HCT116 (cell line): ENCODE measurements around the gene ANXA2. TPM values are rescaled to one million over a fixed set of nuclear protein-coding genes. Genes with fewer than 3 reads are reported as not detected.

Experiments used
- ATAC-seq: fragments of 200-7000 bp; cut with Tn5 transposase; 2 replicates; pipeline ENCODE4 v1.9.1; 2020; ENCODE audit warnings: mild to moderate bottlenecking, moderate library complexity
- BruUV-seq: library from RNA; stranded (reverse); fragments of 400-500 nt; replicated peaks from 2 replicates; lab custom pipeline; 2021; lab: Mats Ljungman, UMichigan
- CTCF ChIA-PET: fragments of 300-600 bp; sonication (Branson Sonifier 250); formaldehyde crosslinking; loops from one replicate; lab custom pipeline; 2021; ENCODE audit warnings: antibody characterized with exemption; lab: Charles Lee
- POLR2A ChIA-PET: fragments of 300-600, 350-600 bp; sonication (Branson Sonifier 250); formaldehyde crosslinking; loops from one replicate; lab custom pipeline; 2021; ENCODE audit warnings: antibody characterized with exemption; lab: Charles Lee
- RAD21 ChIA-PET, 2 experiments: fragments of 300-600 bp; sonication (Branson Sonifier 250); formaldehyde crosslinking; loops; one replicate each; lab custom pipeline; 2023; ENCODE audit warnings: low total read pairs in 2 of 2; ENCODE audit not compliant: uncharacterized antibody in 2 of 2, unreplicated experiment in 2 of 2, low non-redundant PET in 1 of 2; lab: Charles Lee
- DNase-seq: peaks from one replicate; pipeline ENCODE4 v3.0.0-alpha.2; 2010; ENCODE audit warnings: low read depth, low spot score
- H2AFZ ChIP-seq: fragments of 200-600 bp; shearing (Covaris generic), sonication (generic); 2 replicates; pipeline ENCODE4 v1.6.1; 2017; ENCODE audit warnings: low read depth, mixed run types, mixed read lengths, antibody characterized with exemption, low read length; ENCODE audit not compliant: poor library complexity, severe bottlenecking
- H3K27ac ChIP-seq: 2 replicates; pipeline ENCODE4 v1.5.1; 2012; ENCODE audit warnings: low read depth, low read length
- H3K27me3 ChIP-seq: fragments of 200-600 bp; sonication (generic); 2 replicates; pipeline ENCODE4 v1.6.1; 2016; ENCODE audit warnings: mixed run types, low read length, mixed read lengths; ENCODE audit not compliant: insufficient read depth
- H3K36me3 ChIP-seq, 2 experiments: fragments of 200-500 bp in 1 of 2; fragments of 200-600 bp in 1 of 2; sonication (Bioruptor generic) in 1 of 2; sonication (generic) in 1 of 2; 2 replicates each; pipeline versions ENCODE4 v1.5.1 to v1.6.1; 2014 to 2016; ENCODE audit warnings: low read length in 2 of 2, inconsistent platforms in 1 of 2, mixed read lengths in 1 of 2, mixed run types in 1 of 2; ENCODE audit not compliant: insufficient read depth in 2 of 2, control insufficient read depth in 1 of 2
- H3K4me1 ChIP-seq, 2 experiments: fragments of 200-600 bp in 1 of 2; sonication (generic) in 1 of 2; 2 replicates each; pipeline versions ENCODE4 v1.5.1 to v1.6.1; 2012 to 2017; ENCODE audit warnings: low read length in 2 of 2, inconsistent platforms in 1 of 2, mild to moderate bottlenecking in 1 of 2, mixed read lengths in 1 of 2, mixed run types in 1 of 2, moderate library complexity in 1 of 2; ENCODE audit not compliant: insufficient read depth in 2 of 2, control insufficient read depth in 1 of 2
- H3K4me2 ChIP-seq: fragments of 200-600 bp; sonication (generic); 2 replicates; pipeline ENCODE4 v1.6.1; 2017; ENCODE audit warnings: mixed run types, low read length, mixed read lengths
- H3K4me3 ChIP-seq, 2 experiments: fragments of 200-600 bp in 1 of 2; sonication (generic) in 1 of 2; replicated peaks in 1 of 2; 2 replicates each; pipeline ENCODE4 v1.5.1; 2011 to 2016; ENCODE audit warnings: low read length in 2 of 2, control low read depth in 1 of 2, low read depth in 1 of 2, mild to moderate bottlenecking in 1 of 2, mixed read lengths in 1 of 2, mixed run types in 1 of 2
- H3K79me2 ChIP-seq: fragments of 200-600 bp; sonication (generic); 2 replicates; pipeline ENCODE4 v1.6.1; 2017; ENCODE audit warnings: mild to moderate bottlenecking, mixed run types, low read length, moderate library complexity, mixed read lengths; ENCODE audit not compliant: insufficient read depth
- H3K9ac ChIP-seq: fragments of 200-600 bp; sonication (generic); 2 replicates; pipeline ENCODE4 v1.6.1; 2016; ENCODE audit warnings: low read length, mixed read lengths
- H3K9me2 ChIP-seq: fragments of 200-600 bp; sonication (generic), shearing (Covaris generic); 2 replicates; pipeline ENCODE4 v1.6.1; 2017; ENCODE audit warnings: mixed run types, mild to moderate bottlenecking, moderate library complexity; ENCODE audit not compliant: insufficient read depth
- H3K9me3 ChIP-seq, 2 experiments: fragments of 200-500 bp in 1 of 2; fragments of 200-600 bp in 1 of 2; sonication (Bioruptor generic) in 1 of 2; sonication (generic) in 1 of 2; 2 replicates each; pipeline ENCODE4 v1.6.1; 2014 to 2017; ENCODE audit warnings: low read length in 2 of 2, mixed read lengths in 2 of 2, inconsistent platforms in 1 of 2, low read depth in 1 of 2, mild to moderate bottlenecking in 1 of 2, mixed run types in 1 of 2, moderate library complexity in 1 of 2; ENCODE audit not compliant: control insufficient read depth in 1 of 2, insufficient read depth in 1 of 2
- H4K20me1 ChIP-seq: fragments of 200-600 bp; sonication (generic), shearing (Covaris generic); 2 replicates; pipeline ENCODE4 v1.6.1; 2017; ENCODE audit warnings: mixed run types, mild to moderate bottlenecking, moderate library complexity; ENCODE audit not compliant: insufficient read depth
- ATF3 ChIP-seq: IDR thresholded peaks from 2 replicates; pipeline ENCODE4 v1.6.1; 2012
- CBX3 ChIP-seq: IDR thresholded peaks from 2 replicates; pipeline ENCODE4 v1.6.1; 2012; ENCODE audit warnings: low read depth
- CEBPB ChIP-seq: IDR thresholded peaks from 2 replicates; pipeline ENCODE4 v1.6.1; 2012; ENCODE audit warnings: low read depth
- CTCF ChIP-seq, 3 experiments: fragments of 200-600 bp in 1 of 3; sonication (generic) in 1 of 3; IDR thresholded peaks in 2 of 3; conservative IDR thresholded peaks in 1 of 3; 2 replicates each; pipeline ENCODE4 v1.5.1; 2012 to 2017; ENCODE audit warnings: low read depth in 2 of 3, low read length in 2 of 3, antibody characterized with exemption in 1 of 3, borderline replicate concordance in 1 of 3, control low read depth in 1 of 3, mild to moderate bottlenecking in 1 of 3, mixed read lengths in 1 of 3, mixed run types in 1 of 3, moderate library complexity in 1 of 3; ENCODE audit not compliant: insufficient read depth in 1 of 3
- EZH2phosphoT487 ChIP-seq: fragments of 200-600 bp; IDR thresholded peaks from 2 replicates; pipeline ENCODE4 v1.6.1; 2018; ENCODE audit warnings: antibody characterized with exemption, borderline replicate concordance
- JUND ChIP-seq: IDR thresholded peaks from 2 replicates; pipeline ENCODE4 v1.6.1; 2012
- MAX ChIP-seq: IDR thresholded peaks from 2 replicates; pipeline ENCODE4 v1.6.1; 2012
- POLR2A ChIP-seq: IDR thresholded peaks from 2 replicates; pipeline ENCODE4 v1.7.0; 2011; ENCODE audit warnings: borderline replicate concordance; ENCODE audit not compliant: insufficient read depth, insufficient read length; ENCODE audit errors: extremely low read depth
- POLR2AphosphoS5 ChIP-seq: IDR thresholded peaks from 2 replicates; pipeline ENCODE4 v1.6.1; 2011; ENCODE audit warnings: mild to moderate bottlenecking, low read depth, low read length, moderate library complexity
- RAD21 ChIP-seq: IDR thresholded peaks from 2 replicates; pipeline ENCODE4 v1.6.1; 2012; ENCODE audit warnings: low read depth, mild to moderate bottlenecking
- REST ChIP-seq: IDR thresholded peaks from 2 replicates; pipeline ENCODE4 v1.6.1; 2012; ENCODE audit warnings: low read depth
- SIN3A ChIP-seq: IDR thresholded peaks from 2 replicates; pipeline ENCODE4 v1.6.1; 2012; ENCODE audit warnings: low read depth
- SP1 ChIP-seq: IDR thresholded peaks from 2 replicates; pipeline ENCODE4 v1.6.1; 2012; ENCODE audit warnings: low read depth
- SRF ChIP-seq: IDR thresholded peaks from 2 replicates; pipeline ENCODE4 v1.6.1; 2012; ENCODE audit warnings: low read depth
- TCF7L2 ChIP-seq: IDR thresholded peaks from 2 replicates; pipeline ENCODE4 v1.7.0; 2011; ENCODE audit warnings: borderline replicate concordance, inconsistent platforms; ENCODE audit not compliant: insufficient read depth, insufficient read length; ENCODE audit errors: extremely low read depth
- YY1 ChIP-seq: IDR thresholded peaks from 2 replicates; pipeline ENCODE4 v1.6.1; 2011; ENCODE audit warnings: low read length, low read depth, moderate library complexity, mild to moderate bottlenecking; ENCODE audit not compliant: insufficient replicate concordance; ENCODE audit errors: extremely low read depth
- ZBTB33 ChIP-seq: IDR thresholded peaks from 2 replicates; pipeline ENCODE4 v1.6.1; 2011; ENCODE audit warnings: mild to moderate bottlenecking, low read length, moderate library complexity; ENCODE audit not compliant: insufficient replicate concordance; ENCODE audit errors: extremely low read depth
- ZFX ChIP-seq: fragments of 450-650 bp; IDR thresholded peaks from 2 replicates; pipeline ENCODE4 v1.6.1; 2017
- ZNF274 ChIP-seq: fragments of 200-500 bp; sonication (Bioruptor generic); IDR thresholded peaks from 2 replicates; pipeline ENCODE4 v1.6.1; 2014; ENCODE audit warnings: mild to moderate bottlenecking, low read depth, low read length, inconsistent platforms
- intact Hi-C: fragments of 100-400 bp; cut with micrococcal nuclease; formaldehyde crosslinking; loops from 2 replicates; pipeline ENCODE4 v1.10.0; 2022
- total RNA-seq: library from RNA; stranded (reverse); gene quantifications from one replicate; pipeline ENCODE4 v1.2.1, GENCODE V29; 2021; ENCODE audit not compliant: unreplicated experiment

Gene ANXA2
- total RNA-seq, 1 experiment from 2014 or later = 1,298 TPM

GRCh38 chr15:60391722-60392315, 6.0 kb downstream of the ANXA2 start:
- Histone ChIP-seq H3K79me2 (peaks cover 92% of the 10 kb centered on the region), H3K27ac (peak overlapping the region; percentile 96), H3K4me3 (peak overlapping the region; percentile 4 to 61; a peak in 3 of 4 replicates), H2AFZ (no peak overlapping the region), H3K4me1 (peaks cover 79 to 96% of the 10 kb centered on the region in 2 experiments), H4K20me1 (peaks cover 24% of the 10 kb centered on the region; the same call in 1 of the 2 replicates), H3K36me3 (peaks cover 2 to 63% of the 10 kb centered on the region in 2 experiments), H3K27me3 (no peaks in the 10 kb centered on the region), H3K9ac (peak overlapping the region; percentile 97), H3K4me2 (peak overlapping the region; percentile 92), H3K9me3 (no peaks in the 10 kb centered on the region), H3K9me2 (no peaks in the 10 kb centered on the region)
- CTCF ChIA-PET = interaction anchor here (1.5 kb wide), 1 partner anchor 116 kb away, joined by 3 read pairs; no protein-coding TSS in a partner anchor
- TF ChIP-seq SIN3A (no peak), EZH2phosphoT487 (no peak), POLR2AphosphoS5 (no peak), CEBPB (no peak), CBX3 (no peak), ZNF274 (no peak), CTCF (IDR thresholded peaks at IDR 0.05 in 2 of 3, conservative IDR thresholded peaks at IDR 0.05 in 1 of 3; ENCODE audit: borderline replicate concordance in 1 of 3, insufficient read depth in 1 of 3, low read depth in 2 of 3, low read length in 2 of 3) (no peak), SRF (no peak), YY1 (no peak), JUND (no peak), RAD21 (no peak), SP1 (no peak), POLR2A (no peak), ZBTB33 (no peak), TCF7L2 (no peak), ATF3 (no peak), MAX (no peak), REST (no peak), ZFX (no peak)
- DNase-seq (no peak), ATAC-seq (no peak)
- RAD21 ChIA-PET = no interaction called here
- POLR2A ChIA-PET = interaction anchor here (1.2 to 5.7 kb wide), 2 partner anchors 18 to 20 kb away, joined by 3 to 70 read pairs; no protein-coding TSS in a partner anchor
- BruUV-seq = no TSS peak
- intact Hi-C loops = no loop called here
